ENCODE measurements around the gene RAB36.

The RAB36 gene, protein sequence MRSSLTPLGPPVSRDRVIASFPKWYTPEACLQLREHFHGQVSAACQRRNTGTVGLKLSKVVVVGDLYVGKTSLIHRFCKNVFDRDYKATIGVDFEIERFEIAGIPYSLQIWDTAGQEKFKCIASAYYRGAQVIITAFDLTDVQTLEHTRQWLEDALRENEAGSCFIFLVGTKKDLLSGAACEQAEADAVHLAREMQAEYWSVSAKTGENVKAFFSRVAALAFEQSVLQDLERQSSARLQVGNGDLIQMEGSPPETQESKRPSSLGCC
- total RNA-seq = 0.70 to 1.5 reads per million in 2 experiments

DNA sequence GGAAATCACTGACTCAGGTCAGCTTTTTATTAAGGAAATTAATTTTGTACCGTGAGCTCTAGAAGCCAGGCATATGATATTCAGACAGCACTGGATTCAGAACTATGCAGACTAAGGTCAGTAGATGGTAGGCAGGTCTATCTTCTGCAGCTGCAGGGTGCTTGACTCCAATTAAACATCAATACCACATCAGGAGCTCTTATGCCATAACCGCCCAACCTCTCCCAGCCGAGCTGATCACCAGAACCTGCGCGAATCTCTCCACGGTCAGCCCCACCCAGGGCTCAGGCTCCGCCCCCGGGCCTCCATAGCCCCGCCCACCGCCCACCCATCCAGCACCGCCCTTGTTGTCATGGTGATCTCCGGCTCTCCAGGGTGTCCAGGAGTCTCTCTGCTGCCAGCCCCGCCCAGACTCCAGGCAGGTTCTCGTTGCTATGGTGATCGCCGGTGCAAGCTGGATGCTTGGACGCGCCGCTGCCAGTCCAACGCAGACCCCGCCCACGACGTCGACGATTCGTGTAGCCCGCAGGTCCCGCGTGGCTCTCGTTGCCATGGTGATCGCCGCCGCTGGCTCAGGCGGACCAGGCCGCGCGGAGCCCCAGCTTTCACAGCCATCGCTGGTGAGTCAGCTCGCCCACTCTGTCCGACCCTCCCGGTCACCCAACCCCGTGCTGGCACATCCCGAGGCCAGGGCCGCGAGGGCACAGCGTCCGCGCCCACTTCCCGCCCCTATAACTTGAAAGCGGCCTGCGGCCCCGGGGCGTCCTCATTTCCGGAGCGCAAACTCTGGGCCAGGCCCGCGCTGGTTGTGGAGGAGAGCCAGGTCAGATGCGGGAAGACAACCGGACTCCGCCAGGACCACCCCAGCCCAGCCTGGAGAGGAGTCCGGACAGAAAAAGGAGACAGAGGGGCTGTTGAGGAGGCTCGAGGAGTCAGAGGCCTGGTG lies at the start of gene RAB36:
TSS of gene RAB36 (plus strand) at position 546 of the 946 bp plus-strand sequence. CDS start 1,140 bp downstream, outside the sequence.
- DNase-seq (ENCODE audit: low read depth) = peak; percentile 89

- no peak for DNase-seq (ENCODE audit: low read depth)
These were observed 49.4 kb upstream of the RAB36 start for GRCh38 chr22:23095733-23096342.

DNA sequence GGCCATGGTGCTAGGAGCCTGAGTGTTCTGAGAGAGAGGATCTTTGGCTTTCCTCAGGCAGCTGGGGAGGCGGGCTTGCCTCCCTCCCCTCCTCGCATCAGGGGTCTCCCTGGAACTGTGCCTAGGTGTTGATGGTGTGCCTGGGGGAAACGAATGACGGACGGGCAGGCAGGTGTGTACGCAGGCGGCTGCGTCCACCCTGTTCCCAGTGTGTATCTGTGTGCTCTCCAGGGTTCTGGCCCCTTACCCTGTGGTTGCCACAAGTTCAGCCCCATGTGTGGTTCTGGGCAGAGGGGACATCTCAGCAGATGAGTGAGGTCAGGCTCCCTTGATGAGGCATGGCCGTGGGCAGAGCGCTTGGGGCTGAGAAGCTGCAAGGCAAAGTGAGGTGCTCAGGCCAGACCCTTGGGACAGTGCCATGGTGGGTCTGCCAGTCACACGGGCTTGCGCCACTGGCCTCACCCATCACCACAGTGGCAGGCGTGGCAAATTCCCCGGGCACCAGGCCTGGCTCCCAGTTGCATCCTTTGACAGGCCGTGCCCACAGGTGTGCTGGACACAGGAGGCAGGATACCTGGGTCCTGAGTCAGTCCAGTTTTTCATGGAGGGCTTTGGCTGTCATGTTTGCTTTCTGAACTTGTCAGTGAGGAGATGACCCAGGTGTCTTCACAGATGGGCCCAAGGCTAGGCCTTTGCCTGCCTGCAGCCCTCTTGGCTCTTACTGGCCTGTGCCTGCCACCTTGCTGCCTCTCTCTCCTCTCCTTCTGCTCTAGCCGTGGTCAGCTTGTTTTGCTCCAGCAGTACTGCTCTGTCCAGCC lies 47.7 kb upstream of the RAB36 start:
- DNase-seq (ENCODE audit: low read depth) = no peak

DNA sequence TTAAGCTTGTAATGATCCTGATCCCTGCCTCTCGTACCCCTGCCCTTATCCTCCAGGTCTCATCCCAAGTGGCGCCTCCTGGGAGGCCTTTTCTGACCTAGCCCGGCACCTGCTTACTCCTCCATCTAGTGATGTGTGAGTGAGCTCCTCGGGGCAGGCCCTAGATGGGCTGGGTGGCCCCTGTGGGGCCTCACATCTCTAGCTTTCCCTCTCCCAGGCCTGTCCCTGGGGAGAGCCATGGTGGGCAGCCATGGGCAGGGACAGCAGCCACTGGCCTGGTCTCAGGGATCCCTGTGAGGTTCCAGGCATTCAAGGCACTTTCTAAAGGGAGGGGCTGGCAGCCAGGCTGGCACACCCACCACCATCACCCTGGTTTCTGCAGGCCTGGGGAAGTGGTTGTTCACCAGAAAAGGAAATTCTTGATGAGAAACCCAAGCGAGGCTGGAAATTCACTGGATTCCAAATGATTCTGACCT lies 47.0 kb upstream of the RAB36 start:
- DNase-seq (ENCODE audit: low read depth) = no peak

GRCh38 chr22:23098718-23099530 lies 46.4 kb upstream of the RAB36 start:
- DNase-seq (ENCODE audit: low read depth) = no peak

- DNase-seq (ENCODE audit: low read depth) = no peak
These were observed 45.8 kb upstream of the RAB36 start for GRCh38 chr22:23099531-23099804.

DNA sequence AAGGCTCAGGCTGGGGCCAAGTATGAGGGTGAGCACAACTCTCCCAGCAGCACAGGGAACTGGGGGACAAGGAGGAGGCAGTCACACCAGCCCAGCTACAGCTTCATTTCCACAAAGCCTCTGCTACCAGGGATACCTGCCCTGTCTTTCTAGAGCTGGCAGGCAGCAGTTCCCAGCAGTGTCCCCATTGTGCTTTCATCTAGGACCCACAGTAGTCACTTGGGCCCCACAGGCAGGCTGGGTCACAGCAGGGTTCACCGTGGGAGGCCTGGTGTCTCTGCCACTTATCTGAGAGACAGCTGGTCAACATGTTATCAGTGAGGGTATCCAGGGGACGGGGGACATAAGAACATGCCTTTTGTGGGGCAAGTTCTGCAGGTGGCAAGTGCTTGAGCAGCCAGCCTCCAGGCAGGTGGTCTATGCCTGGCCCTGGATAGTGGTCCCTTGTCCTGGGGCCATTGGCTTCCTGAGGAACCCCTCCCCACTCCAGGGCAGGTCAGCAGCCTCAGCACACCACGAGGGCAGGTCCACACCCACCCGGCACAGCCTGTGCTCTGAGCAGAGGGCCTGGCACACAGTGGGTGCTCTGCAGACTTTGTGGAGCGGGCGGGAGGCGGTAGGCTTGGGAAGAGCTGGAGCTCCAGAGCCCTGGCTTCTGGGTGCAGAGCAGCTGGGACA lies 45.0 kb upstream of the RAB36 start:
- DNase-seq (ENCODE audit: low read depth) = no peak

- no peak for DNase-seq (ENCODE audit: low read depth)
These were observed 43.8 kb upstream of the RAB36 start for GRCh38 chr22:23101524-23101923.

- no peak for DNase-seq (ENCODE audit: low read depth)
These were observed 43.1 kb upstream of the RAB36 start for GRCh38 chr22:23102002-23102655.

DNA sequence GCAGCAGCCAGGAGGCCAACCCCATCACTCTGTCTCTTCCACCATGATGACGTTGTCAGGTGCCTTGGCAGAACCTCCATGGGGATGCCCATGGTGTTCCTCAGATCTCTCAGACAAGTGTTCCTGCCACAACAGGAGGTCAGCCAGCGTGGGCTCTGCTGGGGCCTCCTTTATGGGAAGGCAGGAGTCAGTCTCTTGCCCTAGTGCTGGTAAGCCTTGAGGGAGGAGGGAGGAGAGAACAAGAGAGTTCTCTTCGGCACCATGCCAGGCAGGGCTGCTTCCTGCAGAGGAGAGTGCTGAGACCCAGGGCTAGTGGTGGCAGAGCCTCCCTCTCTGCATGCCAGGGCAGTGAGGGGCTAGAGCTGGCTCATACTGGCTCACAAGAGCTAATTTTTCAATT lies 42.5 kb upstream of the RAB36 start:
- DNase-seq (ENCODE audit: low read depth) = no peak

DNA sequence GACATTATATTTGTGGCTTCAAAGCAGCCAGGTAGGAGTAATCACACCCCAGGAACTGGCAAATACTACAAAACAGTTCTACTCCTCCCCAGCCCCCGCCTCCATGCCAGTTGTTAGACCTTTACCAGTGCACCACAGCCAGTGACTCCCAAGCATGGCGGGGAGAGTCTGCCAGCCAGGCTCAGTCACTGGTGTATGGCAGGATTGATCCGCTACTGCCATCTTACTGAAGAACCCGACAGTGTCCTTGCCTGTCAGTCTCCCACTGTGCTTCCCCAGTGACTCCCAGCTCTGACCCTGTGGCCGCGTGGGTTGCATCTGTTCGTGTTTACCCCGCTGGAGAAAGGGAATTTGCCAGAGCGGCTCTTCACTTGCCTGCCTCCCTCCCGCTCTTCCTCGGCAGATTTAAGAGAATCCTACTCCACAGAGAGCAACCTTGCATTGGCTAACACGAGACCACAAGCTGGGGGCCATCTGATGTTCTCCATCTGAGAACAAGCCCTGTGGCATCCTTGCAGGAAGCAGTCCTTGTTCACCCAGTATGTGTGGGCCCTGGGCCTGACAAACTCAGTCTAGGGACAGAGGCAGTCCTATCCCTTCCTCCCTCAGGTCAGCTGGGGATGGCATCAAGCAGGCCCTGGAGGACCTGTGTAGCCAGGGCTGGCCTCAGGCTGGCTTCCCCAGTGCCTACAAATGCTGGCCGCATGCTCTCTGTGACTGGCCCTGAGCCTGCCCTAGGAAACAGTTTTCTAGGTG lies 41.9 kb upstream of the RAB36 start:
- DNase-seq (ENCODE audit: low read depth) = no peak

DNA sequence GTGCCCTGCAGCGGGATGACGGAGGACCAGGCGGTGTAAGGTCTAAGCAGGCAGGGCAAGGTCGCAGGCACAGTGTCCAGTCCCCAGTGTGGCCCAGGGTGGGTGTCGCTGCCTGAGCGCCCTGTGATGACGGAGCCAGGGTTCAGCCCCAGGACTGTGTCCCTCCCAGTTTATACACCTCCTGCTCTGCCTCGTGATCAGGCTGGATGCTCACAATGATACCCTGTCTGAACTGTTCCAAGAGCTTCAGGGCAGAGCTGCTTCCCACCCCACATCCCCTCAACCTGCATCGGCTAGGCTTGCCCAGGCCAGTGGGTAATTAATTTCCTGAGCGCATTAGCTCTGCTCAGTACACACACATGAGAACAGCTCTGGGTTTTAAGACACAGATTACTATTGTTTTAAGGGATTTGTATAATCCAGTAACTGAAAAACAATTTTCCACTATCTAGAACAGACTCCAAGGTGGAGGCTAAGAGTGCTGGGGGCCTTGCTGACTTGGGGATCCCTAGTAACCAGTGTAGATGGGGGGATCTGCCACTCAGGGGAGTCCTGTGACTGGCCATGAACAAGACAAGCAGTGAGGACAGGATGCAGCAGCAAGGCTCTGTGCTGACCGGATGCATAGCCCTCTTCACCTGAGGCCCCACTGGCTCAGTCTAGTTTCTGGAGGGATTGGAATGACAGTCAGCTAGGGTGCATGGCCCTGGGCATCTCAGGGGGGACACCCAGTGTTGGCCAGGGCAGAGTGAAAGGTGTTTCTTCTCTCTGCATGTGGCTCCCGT lies 40.9 kb upstream of the RAB36 start:
- no peak for DNase-seq (ENCODE audit: low read depth)

GRCh38 chr22:23105304-23105703 lies 40.0 kb upstream of the RAB36 start:
- no peak for DNase-seq (ENCODE audit: low read depth)

- DNase-seq (ENCODE audit: low read depth) = no peak
These were observed 39.4 kb upstream of the RAB36 start for GRCh38 chr22:23105919-23106318.

GRCh38 chr22:23106344-23106743 lies 38.9 kb upstream of the RAB36 start:
- no peak for DNase-seq (ENCODE audit: low read depth)

DNA sequence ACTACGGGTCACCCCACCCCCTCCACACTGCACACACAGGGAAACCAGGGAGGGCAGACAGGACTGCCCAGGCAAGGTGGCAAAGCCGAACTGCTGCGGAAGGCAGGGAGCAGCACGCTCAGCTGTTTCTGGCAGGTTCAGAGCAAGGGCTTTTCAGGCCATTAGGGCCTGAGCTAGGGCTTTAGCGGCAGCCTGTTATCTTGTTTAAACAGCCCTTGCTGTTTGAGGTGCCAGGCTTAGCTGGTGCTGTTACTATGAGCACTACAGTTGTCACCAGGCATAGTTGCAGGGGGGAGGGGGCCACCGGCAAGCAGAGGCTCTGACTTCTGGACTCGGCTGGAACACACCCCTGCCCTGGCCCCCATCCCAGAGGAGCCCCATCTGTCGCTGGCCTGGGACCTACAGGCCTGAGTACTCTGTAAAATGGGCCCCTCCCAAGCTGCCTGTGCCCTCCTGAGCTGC lies 38.3 kb upstream of the RAB36 start:
- no peak for DNase-seq (ENCODE audit: low read depth)

GRCh38 chr22:23107487-23108248 lies 37.6 kb upstream of the RAB36 start:
- DNase-seq (ENCODE audit: low read depth) = no peak

All from T follicular helper cell (primary cell).